Measurements from ENCODE around the gene TLE5. TPM values are rescaled to one million over a fixed set of nuclear protein-coding genes. Genes with fewer than 3 reads are reported as not detected.

The TLE5 gene
- total and polyA plus RNA-seq, 10 of the 15 experiments (the other 5 are each of a cell fraction or from before 2014, with no cell fraction given) = 2.5 to 373 (median 154) TPM

GRCh38 chr19:3027981-3028304, 34.4 kb downstream of the TLE5 start:
- ATAC-seq = no peak
- Histone ChIP-seq H3K4me2 (ENCODE audit: control insufficient read depth, insufficient read depth) (no peak overlapping the region), H3K27me3 (replicated peaks in 1 of 2; ENCODE audit: control insufficient read depth in 2 of 2, insufficient read depth in 2 of 2, low read length in 1 of 2) (peaks cover 12 to 21% of the 10 kb centered on the region in 2 experiments), H2AFZ (ENCODE audit: control insufficient read depth, low read depth, low read length) (no peak overlapping the region), H3K4me1 (ENCODE audit: control insufficient read depth, insufficient read depth, low read length) (no peaks in the 10 kb centered on the region), H3K79me2 (ENCODE audit: control insufficient read depth, insufficient read depth, low read length) (no peaks in the 10 kb centered on the region), H3K36me3 (ENCODE audit: control insufficient read depth in 2 of 2, insufficient read depth in 2 of 2, low read length in 1 of 2) (no peaks in the 10 kb centered on the region), H3K4me3 (no peak overlapping the region), H3K27ac (ENCODE audit: control insufficient read depth, insufficient read depth) (no peak overlapping the region), H4K20me1 (ENCODE audit: control insufficient read depth, insufficient read depth) (no peaks in the 10 kb centered on the region), H3K9me3 (replicated peaks; ENCODE audit: control insufficient read depth, insufficient read depth, low read length) (peaks cover 3% of the 10 kb centered on the region; the same call in 2 of the 3 replicates), H3K9ac (ENCODE audit: control insufficient read depth, insufficient read depth, low read length) (no peak overlapping the region)
- WGBS (ENCODE audit: insufficient coverage, insufficient replicate concordance, low lambda C conversion rate, missing lambda C conversion rate) = 28% methylated on average over 9 of the region's 9 CpGs
- no peak for DNase-seq (ENCODE audit: low read depth, low spot score)
- no peak for FAIRE-seq
- intact Hi-C loops (cut with micrococcal nuclease; ENCODE audit: unreplicated experiment) (no loop called here), in situ Hi-C loops (cut with MboI) (no loop called here)
- ChIA-PET SMC1A (ENCODE audit: uncharacterized antibody, unreplicated experiment) (no interaction called here), CTCF (no interaction called here), POLR2A (no interaction called here), RAD21 (ENCODE audit: unreplicated experiment) (no interaction called here)
- TF ChIP-seq SMARCA5 (IDR thresholded peaks at IDR 0.05) (no peak), NR2F1 (conservative IDR thresholded peaks at IDR 0.05) (no peak), HCFC1 (IDR thresholded peaks at IDR 0.05; ENCODE audit: low read length) (no peak), ZNF384 (IDR thresholded peaks at IDR 0.05; ENCODE audit: borderline replicate concordance, low read depth, low read length) (no peak), SMAD1 (IDR thresholded peaks at IDR 0.05; ENCODE audit: low read depth, partially characterized antibody) (no peak), IRF5 (IDR thresholded peaks at IDR 0.05; ENCODE audit: borderline replicate concordance) (no peak), KLF5 (IDR thresholded peaks at IDR 0.05; ENCODE audit: partially characterized antibody) (no peak), YY1 (IDR thresholded peaks at IDR 0.05; ENCODE audit: low read depth, low read length) (no peak), CEBPB (IDR thresholded peaks at IDR 0.05; ENCODE audit: borderline replicate concordance in 1 of 2, low read depth in 2 of 2, low read length in 2 of 2) (no peak), EP300 (IDR thresholded peaks at IDR 0.05; ENCODE audit: borderline replicate concordance in 1 of 2, control insufficient read depth in 1 of 2, low read depth in 2 of 2, low read length in 2 of 2) (no peak), RELA (IDR thresholded peaks at IDR 0.05; ENCODE audit: borderline replicate concordance, partially characterized antibody) (no peak), SKIL (IDR thresholded peaks at IDR 0.05; ENCODE audit: low read depth, poor library complexity, severe bottlenecking) (no peak), RAD51 (IDR thresholded peaks at IDR 0.05) (no peak), NRF1 (conservative IDR thresholded peaks at IDR 0.05; ENCODE audit: low read depth, low read length) (no peak), SMAD5 (IDR thresholded peaks at IDR 0.05; ENCODE audit: low read depth) (no peak), ZBED1 (IDR thresholded peaks at IDR 0.05; ENCODE audit: borderline replicate concordance) (no peak), BCLAF1 (IDR thresholded peaks at IDR 0.05) (no peak), CHD1 (IDR thresholded peaks at IDR 0.05; ENCODE audit: low read depth, low read length) (no peak), POLR2AphosphoS2 (IDR thresholded peaks at IDR 0.05; ENCODE audit: low read depth, low read length) (no peak), ESRRA (IDR thresholded peaks at IDR 0.05; ENCODE audit: low read length) (no peak)
- no TSS peak for BruUV-seq (replicated peaks)

Measured in GM12878 (cell line).